WI38 (cell line): ENCODE results near the gene CDH23.
"Not testable (repeated sequence)": the region's sequence is repeated elsewhere in the genome, so short reads cannot be mapped to it uniquely, and the experiment has no call there.

ENCODE experiments used
- H3K4me3 ChIP-seq: 2 replicates; pipeline ENCODE4 v1.5.1; 2011; ENCODE audit warnings: low read depth, mild to moderate bottlenecking, control low read depth, low read length
- CTCF ChIP-seq: IDR thresholded peaks from 2 replicates; pipeline ENCODE4 v1.5.1; 2012; ENCODE audit warnings: low read depth, mild to moderate bottlenecking, control low read depth, low read length

Gene CDH23

GRCh38 chr10:71354776-71355175, 41.9 kb upstream of the CDH23 start:
- no peak for TF ChIP-seq CTCF

GRCh38 chr10:71355886-71356285, 40.8 kb upstream of the CDH23 start:
- no peak for TF ChIP-seq CTCF
- no peak overlapping the region for H3K4me3 ChIP-seq

More at GRCh38 chr10:71354776-71355175, 41.9 kb upstream of the CDH23 start:
- no peak overlapping the region for H3K4me3 ChIP-seq

- TF ChIP-seq CTCF, result no peak
- no peak overlapping the region for H3K4me3 ChIP-seq
Observed at GRCh38 chr10:71357792-71358265, 38.9 kb upstream of the CDH23 start.

- no peak overlapping the region for H3K4me3 ChIP-seq
- no peak for TF ChIP-seq CTCF
Observed at GRCh38 chr10:71358277-71358676, 38.4 kb upstream of the CDH23 start.

GRCh38 chr10:71358906-71359305, 37.8 kb upstream of the CDH23 start:
- H3K4me3 ChIP-seq, result not testable (repeated sequence)

- no peak overlapping the region for H3K4me3 ChIP-seq
- no peak for TF ChIP-seq CTCF
Observed at GRCh38 chr10:71359364-71360046, 37.2 kb upstream of the CDH23 start.

GRCh38 chr10:71360735-71361134, 36.0 kb upstream of the CDH23 start:
- no peak for TF ChIP-seq CTCF
- H3K4me3 ChIP-seq, result no peak overlapping the region

GRCh38 chr10:71361581-71361980, 35.1 kb upstream of the CDH23 start:
- no peak for TF ChIP-seq CTCF
- no peak overlapping the region for H3K4me3 ChIP-seq
